IMR-90 (cell line): ENCODE results near the gene CCR6. TPM values are rescaled to one million over a fixed set of nuclear protein-coding genes. Genes with fewer than 3 reads are reported as not detected.

Experiments
- ATAC-seq: fragments of 200-7000 bp; cut with Tn5 transposase; 2 replicates; pipeline ENCODE4 v1.9.1; 2020; ENCODE audit warnings: low read depth, mild to moderate bottlenecking, moderate library complexity
- BruUV-seq: library from RNA; stranded (reverse); fragments of 400-500 nt; replicated peaks from 2 replicates; lab custom pipeline; 2021; lab: Mats Ljungman, UMichigan
- CTCF ChIA-PET: fragments of 300-600 bp; formaldehyde crosslinking; extraction: SDS; loops from one replicate; lab custom pipeline; 2021; ENCODE audit warnings: antibody characterized with exemption; lab: Yijun Ruan, JAX
- POLR2A ChIA-PET: fragments of 300-600 bp; sonication (Branson Sonifier 250); formaldehyde crosslinking; loops from one replicate; lab custom pipeline; 2022; ENCODE audit warnings: antibody characterized with exemption; ENCODE audit not compliant: unreplicated experiment; lab: Charles Lee
- DNase-seq: peaks from one replicate; pipeline ENCODE4 v3.0.0; 2013
- H2AFZ ChIP-seq: replicated peaks from 2 replicates; pipeline ENCODE3; 2013; ENCODE audit warnings: low read length, mild to moderate bottlenecking; ENCODE audit not compliant: poor library complexity
- H2AK5ac ChIP-seq: 2 replicates; pipeline ENCODE4 v1.6.1; 2013; ENCODE audit warnings: low read depth, low read length, inconsistent platforms
- H2AK9ac ChIP-seq: replicated peaks from 2 replicates; pipeline ENCODE3; 2013; ENCODE audit warnings: mild to moderate bottlenecking, low read depth, low read length, moderate library complexity; ENCODE audit not compliant: poor library complexity
- H2BK120ac ChIP-seq: 2 replicates; pipeline ENCODE4 v1.6.1; 2013; ENCODE audit warnings: low read depth, low read length, inconsistent platforms
- H2BK15ac ChIP-seq: 3 replicates; pipeline ENCODE4 v1.6.1; 2013; ENCODE audit warnings: low read depth, low read length, inconsistent platforms
- H2BK20ac ChIP-seq: 2 replicates; pipeline ENCODE4 v1.6.1; 2013; ENCODE audit warnings: low read depth, mild to moderate bottlenecking, inconsistent platforms, low read length, moderate library complexity
- H2BK5ac ChIP-seq: 2 replicates; pipeline ENCODE4 v1.6.1; 2013; ENCODE audit warnings: mild to moderate bottlenecking, low read depth, low read length, inconsistent platforms; ENCODE audit not compliant: poor library complexity, severe bottlenecking
- H3K14ac ChIP-seq: replicated peaks from 2 replicates; pipeline ENCODE4 v1.6.1; 2013; ENCODE audit warnings: low read depth, low read length, inconsistent platforms
- H3K18ac ChIP-seq: 2 replicates; pipeline ENCODE4 v1.6.1; 2013; ENCODE audit warnings: low read depth, low read length, control low read depth
- H3K23ac ChIP-seq: 2 replicates; pipeline ENCODE4 v1.6.1; 2013; ENCODE audit warnings: low read depth, low read length, inconsistent platforms
- H3K27ac ChIP-seq: 2 replicates; pipeline ENCODE4 v1.5.1; 2013; ENCODE audit warnings: mild to moderate bottlenecking, control low read depth, low read length; ENCODE audit not compliant: insufficient read depth
- H3K27me3 ChIP-seq: 2 replicates; pipeline ENCODE4 v1.6.1; 2013; ENCODE audit warnings: low read length; ENCODE audit not compliant: control insufficient read depth, insufficient read depth
- H3K36me3 ChIP-seq: 2 replicates; pipeline ENCODE4 v1.6.1; 2013; ENCODE audit warnings: low read length, mixed read lengths; ENCODE audit not compliant: control insufficient read depth, insufficient read depth
- H3K4ac ChIP-seq: 2 replicates; pipeline ENCODE4 v1.6.1; 2013; ENCODE audit warnings: low read depth, low read length, inconsistent platforms
- H3K4me1 ChIP-seq: 2 replicates; pipeline ENCODE4 v1.6.1; 2013; ENCODE audit warnings: low read length, mixed read lengths; ENCODE audit not compliant: control insufficient read depth, insufficient read depth
- H3K4me2 ChIP-seq: 2 replicates; pipeline ENCODE4 v1.6.1; 2013; ENCODE audit warnings: low read depth, mild to moderate bottlenecking, control low read depth, low read length, moderate library complexity
- H3K4me3 ChIP-seq: 2 replicates; pipeline ENCODE4 v1.5.1; 2013; ENCODE audit warnings: low read depth, mild to moderate bottlenecking, control low read depth, low read length, moderate library complexity; ENCODE audit not compliant: insufficient read depth
- H3K56ac ChIP-seq: 2 replicates; pipeline ENCODE4 v1.6.1; 2013; ENCODE audit warnings: low read length, inconsistent platforms; ENCODE audit not compliant: insufficient read depth; ENCODE audit errors: extremely low read depth
- H3K79me1 ChIP-seq, 2 experiments: 2 replicates each; pipeline ENCODE4 v1.6.1; 2013; ENCODE audit warnings: low read length in 2 of 2, inconsistent platforms in 1 of 2, low read depth in 1 of 2
- H3K9ac ChIP-seq: 2 replicates; pipeline ENCODE4 v1.6.1; 2013; ENCODE audit warnings: low read depth, low read length, control low read depth
- H3K9me1 ChIP-seq: 2 replicates; pipeline ENCODE4 v1.6.1; 2013; ENCODE audit warnings: low read length, inconsistent platforms; ENCODE audit not compliant: insufficient read depth
- H3K9me3 ChIP-seq: 2 replicates; pipeline ENCODE4 v1.6.1; 2013; ENCODE audit warnings: low read length; ENCODE audit not compliant: control insufficient read depth, insufficient read depth
- H4K20me1 ChIP-seq: 2 replicates; pipeline ENCODE4 v1.6.1; 2013; ENCODE audit warnings: low read length, inconsistent platforms; ENCODE audit not compliant: insufficient read depth
- H4K5ac ChIP-seq: 2 replicates; pipeline ENCODE4 v1.6.1; 2013; ENCODE audit warnings: mild to moderate bottlenecking, low read depth, low read length, control low read depth
- H4K8ac ChIP-seq, 2 experiments: 2 replicates each; pipeline ENCODE4 v1.6.1; 2013; ENCODE audit warnings: low read depth in 2 of 2, low read length in 2 of 2, control low read depth in 1 of 2, inconsistent platforms in 1 of 2
- H4K91ac ChIP-seq: 2 replicates; pipeline ENCODE4 v1.6.1; 2013; ENCODE audit warnings: low read depth, low read length, inconsistent platforms; ENCODE audit not compliant: insufficient read depth
- CHD1 ChIP-seq: IDR thresholded peaks from 2 replicates; pipeline ENCODE4 v1.6.1; 2012; ENCODE audit warnings: low read depth, low read length, improper control_type of control experiment
- FOS ChIP-seq: fragments of 150-350 bp; IDR thresholded peaks from 2 replicates; pipeline ENCODE4 v1.6.1; 2016; ENCODE audit warnings: low read depth, low read length
- POLR2A ChIP-seq: IDR thresholded peaks from 2 replicates; pipeline ENCODE4 v1.6.1; 2012; ENCODE audit warnings: mild to moderate bottlenecking, low read depth, low read length
- SMC3 ChIP-seq: fragments of 150-350 bp; IDR thresholded peaks from 2 replicates; pipeline ENCODE4 v1.6.1; 2016; ENCODE audit warnings: low read depth, mild to moderate bottlenecking, antibody characterized with exemption, low read length, moderate library complexity
- USF2 ChIP-seq: fragments of 150-350 bp; IDR thresholded peaks from 2 replicates; pipeline ENCODE4 v1.6.1; 2017; ENCODE audit warnings: mild to moderate bottlenecking, antibody characterized with exemption, low read length, low read depth
- WGBS, 2 experiments: methylation state at CpG; one replicate each; pipeline versions ENCODE4 v1.1.5 to v1.1.7; 2013; ENCODE audit warnings: missing lambda C conversion rate in 2 of 2; ENCODE audit not compliant: insufficient read length in 1 of 2; ENCODE audit errors: extremely low coverage in 2 of 2; 5-methylcytosine and 5-hydroxymethylcytosine counted together
- dilution Hi-C: fragments of 300-500 bp; cut with HindIII; formaldehyde crosslinking; loops from one replicate; pipeline ENCODE4 v1.14.3; 2018; ENCODE audit warnings: low sequenced_read_pairs; ENCODE audit not compliant: unreplicated experiment
- in situ Hi-C: fragments of 300-500 bp; cut with MboI; formaldehyde crosslinking; loops from 3 replicates; pipeline ENCODE4 v1.14.3; 2019; ENCODE audit warnings: low sequenced_read_pairs, inconsistent platforms, mixed read lengths
- intact Hi-C: fragments of 100-400 bp; cut with micrococcal nuclease; formaldehyde crosslinking; loops from 2 replicates; pipeline ENCODE4 v1.10.0; 2022
- polyA plus RNA-seq, 3 experiments: library from polyadenylated mRNA; depleted of rRNA; stranded (reverse); fragments of >200 nt; gene quantifications; 2 replicates each; pipeline ENCODE4 v1.2.3, GENCODE V29; 2012; ENCODE audit warnings: low replicate concordance in 1 of 3
- total RNA-seq: library from RNA; depleted of rRNA; stranded (reverse); fragments of >200 nt; gene quantifications from 2 replicates; pipeline ENCODE4 v1.2.3, GENCODE V29; 2012

Gene CCR6
- total and polyA plus RNA-seq, 2 of the 4 experiments (the other 2 are of a cell fraction), result not detected

- no TSS peak for BruUV-seq
- Histone ChIP-seq H3K4me1 (no peaks in the 10 kb centered on the region), H4K91ac (no peak overlapping the region), H2BK15ac (no peak overlapping the region), H2BK5ac (no peak overlapping the region), H3K9me1 (no peaks in the 10 kb centered on the region), H3K27ac (no peak overlapping the region), H2BK120ac (no peak overlapping the region), H3K27me3 (no peaks in the 10 kb centered on the region), H3K23ac (no peak overlapping the region), H2BK20ac (no peak overlapping the region), H3K56ac (no peak overlapping the region), H3K9me3 (peaks cover 2% of the 10 kb centered on the region), H2AK9ac (no peak overlapping the region), H3K79me1 (no peaks in the 10 kb centered on the region), H4K5ac (no peak overlapping the region), H3K4me3 (no peak overlapping the region), H3K9ac (no peak overlapping the region), H4K8ac (no peak overlapping the region), H2AK5ac (no peak overlapping the region), H2AFZ (no peak overlapping the region), H3K36me3 (no peaks in the 10 kb centered on the region), H3K4ac (no peak overlapping the region), H3K4me2 (no peak overlapping the region), H3K18ac (no peak overlapping the region), H4K20me1 (no peaks in the 10 kb centered on the region), H3K14ac (no peak overlapping the region)
- DNase-seq (no peak), ATAC-seq (no peak)
- ChIA-PET CTCF (no interaction called here), POLR2A (no interaction called here)
- TF ChIP-seq POLR2A (no peak), USF2 (no peak), CHD1 (no peak), SMC3 (no peak), FOS (no peak)
- in situ Hi-C loops, result no loop called here
- 72% methylated on average over 4 of the region's 11 CpGs; no CpG with 5 or more reads in 1 of the 2 experiments for WGBS, 2 experiments
- dilution Hi-C loops, result no loop called here
- intact Hi-C loops, result no loop called here
Measured at GRCh38 chr6:167079853-167080297, 43.0 kb upstream of the CCR6 start.
